ENCODE data around the gene JAG2. TPM values are rescaled to one million over a fixed set of nuclear protein-coding genes. Genes with fewer than 3 reads are reported as not detected.

Gene JAG2
- total and polyA plus RNA-seq, 2 donors from 2014 or later: 6.3 to 26.1 TPM

- H3K4me3 ChIP-seq (ENCODE audit: low read length in 3 of 3): peak overlapping the region in 1 of 3 donors; percentile 2
- no peak for TF ChIP-seq CTCF (IDR thresholded peaks at IDR 0.05; ENCODE audit: borderline replicate concordance, extremely low read depth, insufficient read depth)
- DNase-seq: no peak
- peaks cover 0 to 4% (median 0%) of the 10 kb centered on the region in 3 donors for H3K9me3 ChIP-seq (ENCODE audit: control insufficient read depth in 2 of 3, insufficient read depth in 1 of 3, low read length in 3 of 3)
- peak overlapping the region in 1 of 3 donors; percentile 15 for H3K9ac ChIP-seq (ENCODE audit: low read length in 3 of 3)
- H3K27ac ChIP-seq (ENCODE audit: low read depth in 2 of 2, low read length in 2 of 2): no peak overlapping the region
- intact Hi-C loops (cut with DNase I): no loop called here
- no peaks in the 10 kb centered on the region for H3K27me3 ChIP-seq (ENCODE audit: control insufficient read depth, insufficient read depth, low read length)
- peaks cover 8 to 18% (median 8%) of the 10 kb centered on the region in 3 donors for H3K36me3 ChIP-seq (ENCODE audit: control insufficient read depth in 2 of 3, insufficient read depth in 3 of 3, low read length in 3 of 3)
- FAIRE-seq: no peak
- H3K4me1 ChIP-seq (ENCODE audit: control insufficient read depth in 2 of 3, insufficient read depth in 2 of 3, low read depth in 1 of 3, low read length in 3 of 3): peaks cover under 1 to 2% (median 1%) of the 10 kb centered on the region in 3 donors
These were observed 47.0 kb upstream of the JAG2 start for GRCh38 chr14:105215602-105216001.

- H3K4me3 ChIP-seq (ENCODE audit: low read length in 3 of 3): no peak overlapping the region
- no peak overlapping the region for H3K27ac ChIP-seq (ENCODE audit: low read depth in 2 of 2, low read length in 2 of 2)
- FAIRE-seq: no peak
- intact Hi-C loops (cut with DNase I): no loop called here
- peaks cover 0 to 4% (median 0%) of the 10 kb centered on the region in 3 donors for H3K9me3 ChIP-seq (ENCODE audit: control insufficient read depth in 2 of 3, insufficient read depth in 1 of 3, low read length in 3 of 3)
- H3K27me3 ChIP-seq (ENCODE audit: control insufficient read depth, insufficient read depth, low read length): no peaks in the 10 kb centered on the region
- DNase-seq: no peak
- peaks cover 8 to 19% (median 8%) of the 10 kb centered on the region in 3 donors for H3K36me3 ChIP-seq (ENCODE audit: control insufficient read depth in 2 of 3, insufficient read depth in 3 of 3, low read length in 3 of 3)
- no peak overlapping the region for H3K9ac ChIP-seq (ENCODE audit: low read length in 3 of 3)
- no peak for TF ChIP-seq CTCF (IDR thresholded peaks at IDR 0.05; ENCODE audit: borderline replicate concordance, extremely low read depth, insufficient read depth)
- peaks cover 0 to 2% (median 0%) of the 10 kb centered on the region in 3 donors for H3K4me1 ChIP-seq (ENCODE audit: control insufficient read depth in 2 of 3, insufficient read depth in 2 of 3, low read depth in 1 of 3, low read length in 3 of 3)
These were observed 45.8 kb upstream of the JAG2 start for GRCh38 chr14:105214324-105214915.

GRCh38 chr14:105213361-105213760 is 44.8 kb upstream of the JAG2 start:
- no peak for FAIRE-seq
- no peak for TF ChIP-seq CTCF (IDR thresholded peaks at IDR 0.05; ENCODE audit: borderline replicate concordance, extremely low read depth, insufficient read depth)
- H3K27ac ChIP-seq (ENCODE audit: low read depth in 2 of 2, low read length in 2 of 2): no peak overlapping the region
- H3K9ac ChIP-seq (ENCODE audit: low read length in 3 of 3): no peak overlapping the region
- intact Hi-C loops (cut with DNase I): no loop called here
- peaks cover 0 to 4% (median 0%) of the 10 kb centered on the region in 3 donors for H3K9me3 ChIP-seq (ENCODE audit: control insufficient read depth in 2 of 3, insufficient read depth in 1 of 3, low read length in 3 of 3)
- H3K27me3 ChIP-seq (ENCODE audit: control insufficient read depth, insufficient read depth, low read length): no peaks in the 10 kb centered on the region
- H3K4me1 ChIP-seq (ENCODE audit: control insufficient read depth in 2 of 3, insufficient read depth in 2 of 3, low read depth in 1 of 3, low read length in 3 of 3): peaks cover 0 to 2% (median 0%) of the 10 kb centered on the region in 3 donors
- H3K36me3 ChIP-seq (ENCODE audit: control insufficient read depth in 2 of 3, insufficient read depth in 3 of 3, low read length in 3 of 3): peaks cover 7 to 15% (median 8%) of the 10 kb centered on the region in 3 donors
- DNase-seq: no peak
- no peak overlapping the region for H3K4me3 ChIP-seq (ENCODE audit: low read length in 3 of 3)

Measured in kidney (tissue), 14 donors.